GM12875 (cell line): ENCODE measurements around the gene ACSF2.
"Not testable (repeated sequence)": the region's sequence is repeated elsewhere in the genome, so short reads cannot be mapped to it uniquely, and the experiment has no call there.

Experiments
- H3K4me3 ChIP-seq: one replicate; pipeline ENCODE4 v1.5.1; 2011; ENCODE audit warnings: low read depth, low read length, control low read depth
- CTCF ChIP-seq: IDR thresholded peaks from 2 replicates; pipeline ENCODE4 v1.5.1; 2011; ENCODE audit warnings: low read depth, mild to moderate bottlenecking, control low read depth, inconsistent platforms, low read length, moderate library complexity, borderline replicate concordance; ENCODE audit not compliant: insufficient read depth

Gene ACSF2

GRCh38 chr17:50397111-50397918 is 28.7 kb upstream of the ACSF2 start, which contains the start of gene LRRC59:
TSS of gene LRRC59 (minus strand) at chr17:50397523. CDS start at chr17:50397317, 206 bp downstream.
- peak; percentile 100 for TF ChIP-seq CTCF
- H3K4me3 ChIP-seq = peak within 1 kb of the TSS; percentile 77

GRCh38 chr17:50397919-50398285 is 28.1 kb upstream of the ACSF2 start:
- peak overlapping the region; percentile 77 for H3K4me3 ChIP-seq
- TF ChIP-seq CTCF = no peak

GRCh38 chr17:50398672-50399071 is 27.3 kb upstream of the ACSF2 start:
- not testable (repeated sequence) for H3K4me3 ChIP-seq

GRCh38 chr17:50399591-50399990 is 26.4 kb upstream of the ACSF2 start:
- H3K4me3 ChIP-seq = not testable (repeated sequence)

GRCh38 chr17:50405351-50405750 is 20.7 kb upstream of the ACSF2 start:
- H3K4me3 ChIP-seq = not testable (repeated sequence)

- TF ChIP-seq CTCF = no peak
Measured at GRCh38 chr17:50406578-50406977, 19.4 kb upstream of the ACSF2 start.

GRCh38 chr17:50407921-50408320 is 18.1 kb upstream of the ACSF2 start:
- TF ChIP-seq CTCF = no peak
- H3K4me3 ChIP-seq = no peak overlapping the region

More at GRCh38 chr17:50406578-50406977, 19.4 kb upstream of the ACSF2 start:
- H3K4me3 ChIP-seq = no peak overlapping the region

GRCh38 chr17:50412188-50412732 is 13.8 kb upstream of the ACSF2 start:
- no peak overlapping the region for H3K4me3 ChIP-seq
- TF ChIP-seq CTCF = no peak
